KMS-11 (cell line): ENCODE results near the gene FAF2.

Experiments
- H2AFZ ChIP-seq: fragments of 200-600 bp; sonication (generic); 2 replicates; pipeline ENCODE4 v1.6.1; 2016; ENCODE audit warnings: antibody characterized with exemption, mixed run types, low read depth
- H3K27ac ChIP-seq: fragments of 200-600 bp; sonication (generic); 2 replicates; pipeline ENCODE4 v1.6.1; 2016; ENCODE audit warnings: mild to moderate bottlenecking, mixed run types
- H3K27me3 ChIP-seq: fragments of 200-600 bp; sonication (generic); 2 replicates; pipeline ENCODE4 v1.6.1; 2017; ENCODE audit warnings: mild to moderate bottlenecking, low read depth, mixed run types, moderate library complexity; ENCODE audit not compliant: insufficient read depth
- H3K36me3 ChIP-seq: fragments of 200-600 bp; sonication (generic); 2 replicates; pipeline ENCODE4 v1.6.1; 2017; ENCODE audit warnings: mild to moderate bottlenecking, mixed run types; ENCODE audit not compliant: insufficient read depth
- H3K4me1 ChIP-seq: fragments of 200-600 bp; sonication (generic); 2 replicates; pipeline ENCODE4 v1.6.1; 2016; ENCODE audit warnings: mild to moderate bottlenecking, low read depth, mixed run types; ENCODE audit not compliant: poor library complexity, severe bottlenecking
- H3K4me2 ChIP-seq: fragments of 200-600 bp; sonication (generic); 2 replicates; pipeline ENCODE4 v1.7.0; 2016; ENCODE audit warnings: mild to moderate bottlenecking, mixed run types
- H3K4me3 ChIP-seq: fragments of 200-600 bp; sonication (generic); IDR thresholded peaks from 2 replicates; pipeline ENCODE4 v1.6.1; 2017; ENCODE audit warnings: low read depth, low read length, mixed read lengths; ENCODE audit not compliant: insufficient read depth
- H3K79me2 ChIP-seq: fragments of 200-600 bp; sonication (generic); 2 replicates; pipeline ENCODE4 v1.6.1; 2016; ENCODE audit warnings: low read depth, mixed run types; ENCODE audit not compliant: insufficient read depth
- H3K9ac ChIP-seq: fragments of 200-600 bp; sonication (generic); 2 replicates; pipeline ENCODE4 v1.6.1; 2016; ENCODE audit warnings: mild to moderate bottlenecking, mixed run types
- H4K20me1 ChIP-seq: fragments of 200-600 bp; sonication (generic); 2 replicates; pipeline ENCODE4 v1.6.1; 2016; ENCODE audit warnings: mild to moderate bottlenecking, mixed run types; ENCODE audit not compliant: insufficient read depth
- CTCF ChIP-seq: fragments of 200-600 bp; sonication (generic); conservative IDR thresholded peaks from 2 replicates; pipeline ENCODE4 v1.6.1; 2017; ENCODE audit warnings: low read depth, mild to moderate bottlenecking, antibody characterized with exemption, low read length, moderate library complexity, mixed read lengths

FAF2 gene

GRCh38 chr5:176535101-176535663, 87.0 kb downstream of the FAF2 start:
- Histone ChIP-seq H2AFZ (no peak overlapping the region), H3K4me3 (no peak overlapping the region), H3K4me1 (peaks cover 23% of the 10 kb centered on the region), H3K9ac (peak overlapping the region; percentile 97), H3K36me3 (no peaks in the 10 kb centered on the region), H3K79me2 (peaks cover 40% of the 10 kb centered on the region), H4K20me1 (no peaks in the 10 kb centered on the region), H3K27me3 (no peaks in the 10 kb centered on the region), H3K4me2 (peak overlapping the region; percentile 60), H3K27ac (peak overlapping the region; percentile 84)
- TF ChIP-seq CTCF = no peak

GRCh38 chr5:176535664-176536131, 87.5 kb downstream of the FAF2 start:
- H3K4me2 ChIP-seq = peak overlapping the region; percentile 60
- peak overlapping the region; percentile 84 for H3K27ac ChIP-seq
- no peaks in the 10 kb centered on the region for H3K27me3 ChIP-seq
- H4K20me1 ChIP-seq = no peaks in the 10 kb centered on the region
- no peak for TF ChIP-seq CTCF
- H3K4me3 ChIP-seq = no peak overlapping the region
- peak overlapping the region; percentile 97 for H3K9ac ChIP-seq
- H2AFZ ChIP-seq = no peak overlapping the region
- no peaks in the 10 kb centered on the region for H3K36me3 ChIP-seq
- H3K79me2 ChIP-seq = peaks cover 40% of the 10 kb centered on the region
- peaks cover 23% of the 10 kb centered on the region for H3K4me1 ChIP-seq

GRCh38 chr5:176536132-176536901, 88.1 kb downstream of the FAF2 start:
- Histone ChIP-seq H4K20me1 (no peaks in the 10 kb centered on the region), H3K4me2 (peak overlapping the region; percentile 60), H3K79me2 (peaks cover 40% of the 10 kb centered on the region), H3K36me3 (no peaks in the 10 kb centered on the region), H3K27ac (peak overlapping the region; percentile 84), H3K4me1 (peaks cover 25% of the 10 kb centered on the region), H2AFZ (peak overlapping the region; percentile 26; the same call in 1 of the 2 replicates), H3K27me3 (no peaks in the 10 kb centered on the region), H3K4me3 (no peak overlapping the region), H3K9ac (peak overlapping the region; percentile 97)
- no peak for TF ChIP-seq CTCF

- peak within 1 kb of the TSS; percentile 76 for H3K4me2 ChIP-seq
- peaks cover 31% of the 10 kb centered on the region for H3K4me1 ChIP-seq
- H3K9ac ChIP-seq = peak within 1 kb of the TSS; percentile 97
- no peak within 1 kb of the TSS for H3K4me3 ChIP-seq
- peaks cover 40% of the 10 kb centered on the region for H3K79me2 ChIP-seq
- H3K27ac ChIP-seq = peak within 1 kb of the TSS; percentile 84
- H3K36me3 ChIP-seq = no peaks in the 10 kb centered on the region
- H2AFZ ChIP-seq = peak within 1 kb of the TSS; percentile 58; the same call in 1 of the 2 replicates
- no peak for TF ChIP-seq CTCF
- no peaks in the 10 kb centered on the region for H4K20me1 ChIP-seq
- no peaks in the 10 kb centered on the region for H3K27me3 ChIP-seq
These were observed 88.8 kb downstream of the FAF2 start, which contains the start of gene RNF44 for GRCh38 chr5:176536902-176537553. Gene RNF44, minus strand, starts transcription at chr5:176537402. Its CDS starts 4,930 bp downstream, at chr5:176532472.
